HG03460 (cell line): ENCODE data around the gene PRR20D.
"Not testable (repeated sequence)": the region's sequence is repeated elsewhere in the genome, so short reads cannot be mapped to it uniquely, and the experiment has no call there.

Experiments used
- ATAC-seq: cut with Tn5 transposase; IDR thresholded peaks from one replicate; pipeline ENCODE4 v1.9.1; 2021; ENCODE audit not compliant: unreplicated experiment

The PRR20D gene

DNA sequence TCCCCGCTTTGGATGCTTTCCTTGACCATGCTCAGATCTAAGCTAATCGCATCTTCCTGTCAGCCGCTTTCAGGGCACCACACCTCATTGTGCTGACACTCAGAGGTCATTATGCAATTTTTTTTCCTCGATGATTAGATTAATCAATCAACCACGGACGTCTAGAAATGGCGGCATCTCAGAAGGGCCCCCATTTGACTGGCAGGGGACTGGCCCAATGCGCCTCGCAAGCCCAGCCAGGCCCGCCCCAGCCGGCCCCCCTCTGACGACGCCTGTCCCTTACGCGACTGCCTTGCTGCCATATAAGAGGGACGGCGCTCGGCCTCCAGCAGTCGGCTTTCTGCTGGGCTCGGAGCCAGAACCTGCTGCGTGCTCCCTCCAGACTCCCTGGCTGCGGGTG is at the start of gene PRR20D:
PRR20D (plus strand) TSS at position 301 of the 400 bp plus-strand sequence. CDS start 387 bp downstream, outside the sequence.
- ATAC-seq, result not testable (repeated sequence)

DNA sequence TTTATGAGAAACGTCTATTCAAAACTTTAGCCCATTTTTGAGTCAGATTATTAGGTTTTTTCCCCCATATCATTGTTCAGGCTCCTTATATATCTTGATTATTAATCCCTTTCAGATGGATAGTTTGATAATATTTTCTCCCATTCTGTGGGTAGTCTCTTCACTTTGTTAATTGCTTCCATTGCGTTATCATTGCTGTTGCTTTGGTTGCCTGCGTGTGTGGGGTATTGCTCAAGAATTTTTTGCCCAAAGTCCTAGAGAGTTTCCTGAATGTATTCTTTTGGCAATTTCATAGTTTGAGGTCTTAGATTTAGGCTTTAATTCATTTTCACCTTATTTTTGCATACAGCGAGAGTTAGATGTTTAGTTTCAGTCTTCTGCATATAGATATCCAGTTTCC is 45.5 kb upstream of the PRR20D start:
- ATAC-seq, result no peak

DNA sequence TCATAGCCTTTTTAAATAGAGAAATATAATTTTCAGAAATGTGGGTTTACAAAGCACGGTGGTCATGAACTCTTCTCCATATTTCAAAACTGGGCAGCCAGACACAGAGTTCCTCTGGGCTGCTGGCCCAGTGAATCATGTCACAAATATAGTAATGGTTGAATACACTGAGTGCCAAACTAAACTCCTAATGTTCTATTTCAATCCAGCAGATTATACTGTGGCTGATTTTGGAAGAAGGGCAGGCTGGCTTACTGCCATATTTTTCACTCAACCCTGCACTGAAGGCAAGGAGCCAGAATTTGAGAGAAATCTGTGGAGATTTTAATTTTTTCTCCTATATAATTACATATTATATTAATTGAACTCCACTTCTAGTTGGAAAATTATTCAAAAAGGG is 36.8 kb upstream of the PRR20D start:
- no peak for ATAC-seq

DNA sequence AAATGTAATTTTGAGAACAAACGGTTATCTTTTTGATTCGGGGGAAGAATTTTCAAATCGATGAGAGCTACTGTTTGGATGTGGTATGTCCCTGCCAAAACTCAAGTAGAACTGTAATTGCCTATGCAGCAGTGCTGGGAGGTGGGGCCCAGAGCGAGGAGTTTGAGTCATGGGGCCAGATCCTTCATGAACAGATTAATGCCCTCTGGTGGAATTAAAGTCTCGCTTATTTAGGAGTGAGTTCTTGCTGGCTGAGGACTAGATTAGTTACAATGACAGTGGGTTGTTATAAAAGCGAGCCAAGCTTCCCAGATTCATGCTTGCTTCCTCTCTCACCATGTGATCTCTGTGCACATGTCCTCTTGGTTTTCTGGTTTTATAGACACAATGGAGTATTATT is 31.5 kb upstream of the PRR20D start:
- no peak for ATAC-seq

DNA sequence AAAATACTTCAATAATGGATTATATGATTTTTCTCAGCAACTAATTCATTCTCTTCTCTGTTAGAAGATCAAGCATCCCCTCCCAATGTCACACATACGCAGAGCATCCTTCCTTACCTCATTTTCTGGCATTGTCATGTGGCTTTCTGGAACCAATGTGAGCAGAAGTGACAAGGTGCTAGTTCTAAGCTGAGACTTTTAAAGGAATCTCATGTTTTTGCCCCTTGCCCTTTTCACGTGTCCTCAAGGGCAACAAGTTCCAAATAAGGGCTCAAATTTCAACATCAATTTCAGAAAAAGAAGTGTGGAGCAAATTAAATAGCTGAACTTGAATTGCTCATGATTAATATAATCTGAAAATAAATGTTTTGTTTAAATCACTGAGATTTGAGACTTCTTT is 24.3 kb upstream of the PRR20D start:
- no peak for ATAC-seq

DNA sequence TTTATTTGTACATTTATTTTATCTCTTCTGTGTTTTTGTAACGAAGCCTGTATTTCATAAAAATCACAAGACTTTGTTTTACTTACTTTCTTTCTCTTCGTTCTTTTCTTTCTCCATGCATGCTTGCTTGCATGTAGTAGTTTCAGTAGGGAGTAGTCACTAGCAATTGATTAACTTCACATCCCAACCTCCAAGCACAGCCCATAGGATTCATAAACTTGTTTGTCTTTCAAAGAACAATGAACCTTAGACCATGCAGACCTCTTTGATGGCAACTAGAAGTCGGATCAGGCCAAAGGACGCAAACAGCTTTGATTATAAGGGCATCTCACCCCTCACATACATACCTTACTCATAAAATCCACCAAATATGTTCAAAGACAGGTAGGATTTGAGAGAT is 22.8 kb upstream of the PRR20D start:
- no peak for ATAC-seq

DNA sequence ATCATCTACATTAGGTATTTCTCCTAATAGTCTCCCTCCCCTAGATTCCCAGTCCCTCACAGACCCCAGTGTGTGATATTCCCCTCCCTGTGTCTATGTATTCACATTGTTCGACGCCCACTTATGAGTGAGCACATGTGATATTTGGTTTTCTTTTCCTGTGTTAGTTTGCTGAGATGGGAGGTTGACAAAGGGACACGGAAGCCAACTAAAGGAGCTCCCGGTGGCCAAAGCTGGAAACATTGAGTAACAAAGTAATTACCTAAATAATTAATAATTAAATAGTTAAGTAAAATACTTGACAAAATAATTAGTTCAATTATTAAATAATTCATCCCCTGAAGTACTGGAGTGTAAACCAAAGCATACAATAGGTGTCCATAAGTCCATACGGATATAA is 21.4 kb upstream of the PRR20D start:
- no peak for ATAC-seq

DNA sequence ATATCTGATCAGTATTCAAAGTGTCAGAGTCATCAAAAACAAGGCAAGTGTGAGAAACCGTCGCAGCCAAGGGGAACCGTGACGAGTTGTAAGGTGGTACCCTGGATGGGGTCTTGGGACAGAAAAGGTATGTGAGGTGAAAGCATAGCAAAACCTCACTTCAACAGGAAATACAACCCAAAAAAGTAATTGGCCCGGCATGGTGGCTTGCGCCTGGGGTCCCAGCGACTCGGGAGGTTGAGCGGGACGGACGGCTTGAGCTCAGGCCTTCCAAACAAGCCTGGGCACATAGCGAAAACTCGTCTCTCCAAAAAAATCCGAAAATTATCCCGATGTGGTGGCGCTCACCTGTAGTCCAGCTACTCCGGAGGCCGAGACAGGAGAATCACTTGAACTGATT is 20.7 kb upstream of the PRR20D start:
- ATAC-seq, result not testable (repeated sequence)

DNA sequence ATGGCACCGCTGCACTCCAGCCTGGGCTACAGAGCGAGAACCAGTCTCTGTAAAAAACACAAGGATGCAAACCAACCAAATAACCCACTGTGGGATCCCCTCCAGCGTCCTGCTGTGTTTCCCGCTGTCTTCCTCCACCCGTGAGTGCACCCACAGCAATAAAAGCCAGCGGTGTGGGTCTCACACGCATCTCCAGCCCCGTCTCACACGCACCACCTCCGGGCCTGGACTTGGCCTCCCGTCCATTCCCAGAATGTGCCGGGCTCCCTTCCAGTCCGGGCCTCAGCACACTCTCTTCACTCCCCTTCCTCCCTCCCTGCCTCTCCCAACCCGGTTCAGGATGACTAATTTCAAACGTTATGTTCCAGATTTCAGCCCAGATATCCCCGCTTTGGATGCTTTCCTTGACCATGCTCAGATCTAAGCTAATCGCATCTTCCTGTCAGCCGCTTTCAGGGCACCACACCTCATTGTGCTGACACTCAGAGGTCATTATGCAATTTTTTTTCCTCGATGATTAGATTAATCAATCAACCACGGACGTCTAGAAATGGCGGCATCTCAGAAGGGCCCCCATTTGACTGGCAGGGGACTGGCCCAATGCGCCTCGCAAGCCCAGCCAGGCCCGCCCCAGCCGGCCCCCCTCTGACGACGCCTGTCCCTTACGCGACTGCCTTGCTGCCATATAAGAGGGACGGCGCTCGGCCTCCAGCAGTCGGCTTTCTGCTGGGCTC is 20.0 kb upstream of the PRR20D start, which contains the start of gene PRR20A:
PRR20A (plus strand) TSS at position 684 of the 734 bp plus-strand sequence. CDS start 387 bp downstream, outside the sequence.
- ATAC-seq, result not testable (repeated sequence)

DNA sequence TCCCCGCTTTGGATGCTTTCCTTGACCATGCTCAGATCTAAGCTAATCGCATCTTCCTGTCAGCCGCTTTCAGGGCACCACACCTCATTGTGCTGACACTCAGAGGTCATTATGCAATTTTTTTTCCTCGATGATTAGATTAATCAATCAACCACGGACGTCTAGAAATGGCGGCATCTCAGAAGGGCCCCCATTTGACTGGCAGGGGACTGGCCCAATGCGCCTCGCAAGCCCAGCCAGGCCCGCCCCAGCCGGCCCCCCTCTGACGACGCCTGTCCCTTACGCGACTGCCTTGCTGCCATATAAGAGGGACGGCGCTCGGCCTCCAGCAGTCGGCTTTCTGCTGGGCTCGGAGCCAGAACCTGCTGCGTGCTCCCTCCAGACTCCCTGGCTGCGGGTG is 13.2 kb upstream of the PRR20D start, which contains the start of gene PRR20B:
PRR20B (plus strand) TSS at position 301 of the 400 bp plus-strand sequence. CDS start 387 bp downstream, outside the sequence.
- not testable (repeated sequence) for ATAC-seq

DNA sequence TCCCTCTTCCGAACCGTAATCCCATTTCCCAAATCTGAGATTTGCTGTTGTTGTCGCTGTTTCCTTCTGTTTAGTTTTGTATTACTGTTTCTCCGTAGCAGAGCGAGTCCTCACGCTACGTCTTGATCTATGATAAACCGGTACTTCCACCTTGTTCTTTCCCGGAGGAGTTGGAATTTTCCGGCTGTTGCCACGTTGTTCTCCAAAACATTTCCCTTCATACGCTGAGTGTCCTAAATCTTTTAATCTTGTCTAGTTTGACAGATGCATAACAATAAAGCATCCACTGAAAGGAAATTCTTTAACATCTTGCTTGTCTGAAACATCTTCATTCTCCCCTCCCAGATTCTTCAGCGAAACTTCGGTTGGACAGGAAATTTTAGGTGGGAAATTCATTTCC is 12.3 kb upstream of the PRR20D start:
- not testable (repeated sequence) for ATAC-seq

DNA sequence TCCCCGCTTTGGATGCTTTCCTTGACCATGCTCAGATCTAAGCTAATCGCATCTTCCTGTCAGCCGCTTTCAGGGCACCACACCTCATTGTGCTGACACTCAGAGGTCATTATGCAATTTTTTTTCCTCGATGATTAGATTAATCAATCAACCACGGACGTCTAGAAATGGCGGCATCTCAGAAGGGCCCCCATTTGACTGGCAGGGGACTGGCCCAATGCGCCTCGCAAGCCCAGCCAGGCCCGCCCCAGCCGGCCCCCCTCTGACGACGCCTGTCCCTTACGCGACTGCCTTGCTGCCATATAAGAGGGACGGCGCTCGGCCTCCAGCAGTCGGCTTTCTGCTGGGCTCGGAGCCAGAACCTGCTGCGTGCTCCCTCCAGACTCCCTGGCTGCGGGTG is 6.7 kb upstream of the PRR20D start, which contains the start of gene PRR20C:
PRR20C (plus strand) TSS at position 301 of the 400 bp plus-strand sequence. CDS start 387 bp downstream, outside the sequence.
- ATAC-seq, result not testable (repeated sequence)

DNA sequence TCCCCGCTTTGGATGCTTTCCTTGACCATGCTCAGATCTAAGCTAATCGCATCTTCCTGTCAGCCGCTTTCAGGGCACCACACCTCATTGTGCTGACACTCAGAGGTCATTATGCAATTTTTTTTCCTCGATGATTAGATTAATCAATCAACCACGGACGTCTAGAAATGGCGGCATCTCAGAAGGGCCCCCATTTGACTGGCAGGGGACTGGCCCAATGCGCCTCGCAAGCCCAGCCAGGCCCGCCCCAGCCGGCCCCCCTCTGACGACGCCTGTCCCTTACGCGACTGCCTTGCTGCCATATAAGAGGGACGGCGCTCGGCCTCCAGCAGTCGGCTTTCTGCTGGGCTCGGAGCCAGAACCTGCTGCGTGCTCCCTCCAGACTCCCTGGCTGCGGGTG is 6.5 kb downstream of the PRR20D start, which contains the start of gene PRR20E:
PRR20E (plus strand) TSS at position 301 of the 400 bp plus-strand sequence. CDS start 387 bp downstream, outside the sequence.
- not testable (repeated sequence) for ATAC-seq

DNA sequence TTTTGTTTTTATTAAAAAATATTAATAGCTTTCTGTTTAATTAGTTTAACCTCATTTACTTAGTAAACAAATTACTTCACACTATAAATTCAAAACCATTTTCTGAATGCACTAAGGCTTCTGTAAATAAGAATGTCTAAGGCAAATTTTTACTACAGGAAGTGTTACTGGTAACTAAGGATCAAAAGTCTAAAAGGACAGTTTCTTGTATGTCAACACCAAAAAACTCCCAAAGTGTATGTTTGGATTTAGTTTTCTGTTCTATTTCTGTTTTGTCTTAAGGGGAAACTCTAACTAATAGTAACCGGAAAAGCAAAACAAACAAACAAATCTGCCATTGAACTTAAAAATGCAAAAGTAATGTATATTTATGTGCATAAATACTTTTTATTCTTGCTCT is 31.2 kb downstream of the PRR20D start:
- no peak for ATAC-seq

DNA sequence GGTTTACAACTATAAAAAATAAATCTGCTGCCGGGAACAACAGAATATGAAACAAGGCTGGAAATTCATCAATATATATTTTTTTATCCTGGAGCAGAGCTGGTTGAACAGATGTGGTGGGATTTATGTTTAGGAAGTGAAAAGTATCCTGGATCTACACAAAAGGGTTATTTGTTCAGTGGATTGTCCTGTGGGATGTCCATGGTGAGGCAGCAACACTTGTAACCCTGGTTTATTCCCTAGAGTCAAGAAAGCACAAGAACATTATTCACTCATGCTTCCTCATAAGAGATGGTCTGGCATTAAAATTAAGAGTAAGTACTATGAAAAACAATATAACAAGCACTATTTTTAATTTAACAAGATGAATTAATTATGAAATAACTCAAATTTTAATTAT is 52.6 kb downstream of the PRR20D start:
- ATAC-seq, result no peak
